AG08395 (cell line): ENCODE measurements around the gene PDSS2.
"Not testable (repeated sequence)": the region's sequence is repeated elsewhere in the genome, so short reads cannot be mapped to it uniquely, and the experiment has no call there.

Experiments used
- DNase-seq: peaks from one replicate; pipeline ENCODE4 v3.0.0; 2012; ENCODE audit warnings: mixed read lengths, low spot score

Gene PDSS2

DNA sequence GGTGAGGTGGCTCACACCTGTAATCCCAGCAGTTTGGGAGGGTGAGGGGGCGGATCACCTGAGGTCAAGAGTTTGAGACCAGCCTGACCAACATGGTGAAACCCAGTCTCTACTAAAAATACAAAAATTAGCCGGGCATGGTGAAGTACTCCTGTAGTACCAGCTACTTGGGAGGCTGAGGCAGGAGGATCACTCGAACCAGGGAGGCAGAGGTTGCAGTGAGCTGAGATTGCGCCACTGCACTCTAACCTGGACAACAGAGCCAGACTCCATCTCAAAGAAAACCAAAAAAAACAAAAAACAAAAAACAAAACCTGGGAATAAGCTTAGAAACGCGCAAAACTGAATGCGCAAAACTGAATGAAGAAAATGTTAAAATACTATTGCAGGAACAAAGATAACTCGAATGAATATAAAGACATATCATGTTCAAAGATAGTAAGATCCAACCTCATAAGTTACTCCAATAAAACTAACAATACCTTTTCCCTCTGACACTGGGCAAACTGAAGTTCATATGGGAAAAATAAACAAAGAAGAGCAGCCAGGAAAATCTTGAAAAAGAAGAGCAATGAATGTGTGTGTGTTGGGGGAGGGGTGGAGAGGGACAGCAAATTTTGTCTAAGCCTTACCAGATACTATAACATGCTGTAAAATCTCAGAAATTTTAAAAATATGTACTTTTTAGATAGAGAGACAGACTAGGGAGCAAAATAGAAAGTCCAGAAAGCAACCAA is 243.0 kb downstream of the PDSS2 start:
- DNase-seq = no peak

- DNase-seq = no peak
These were observed 244.0 kb downstream of the PDSS2 start for GRCh38 chr6:107215334-107215733.

GRCh38 chr6:107214655-107215054 is 244.7 kb downstream of the PDSS2 start:
- no peak for DNase-seq

GRCh38 chr6:107209406-107210305 is 249.7 kb downstream of the PDSS2 start:
- no peak for DNase-seq

- DNase-seq = no peak
These were observed 252.0 kb downstream of the PDSS2 start for GRCh38 chr6:107207251-107207873.

DNA sequence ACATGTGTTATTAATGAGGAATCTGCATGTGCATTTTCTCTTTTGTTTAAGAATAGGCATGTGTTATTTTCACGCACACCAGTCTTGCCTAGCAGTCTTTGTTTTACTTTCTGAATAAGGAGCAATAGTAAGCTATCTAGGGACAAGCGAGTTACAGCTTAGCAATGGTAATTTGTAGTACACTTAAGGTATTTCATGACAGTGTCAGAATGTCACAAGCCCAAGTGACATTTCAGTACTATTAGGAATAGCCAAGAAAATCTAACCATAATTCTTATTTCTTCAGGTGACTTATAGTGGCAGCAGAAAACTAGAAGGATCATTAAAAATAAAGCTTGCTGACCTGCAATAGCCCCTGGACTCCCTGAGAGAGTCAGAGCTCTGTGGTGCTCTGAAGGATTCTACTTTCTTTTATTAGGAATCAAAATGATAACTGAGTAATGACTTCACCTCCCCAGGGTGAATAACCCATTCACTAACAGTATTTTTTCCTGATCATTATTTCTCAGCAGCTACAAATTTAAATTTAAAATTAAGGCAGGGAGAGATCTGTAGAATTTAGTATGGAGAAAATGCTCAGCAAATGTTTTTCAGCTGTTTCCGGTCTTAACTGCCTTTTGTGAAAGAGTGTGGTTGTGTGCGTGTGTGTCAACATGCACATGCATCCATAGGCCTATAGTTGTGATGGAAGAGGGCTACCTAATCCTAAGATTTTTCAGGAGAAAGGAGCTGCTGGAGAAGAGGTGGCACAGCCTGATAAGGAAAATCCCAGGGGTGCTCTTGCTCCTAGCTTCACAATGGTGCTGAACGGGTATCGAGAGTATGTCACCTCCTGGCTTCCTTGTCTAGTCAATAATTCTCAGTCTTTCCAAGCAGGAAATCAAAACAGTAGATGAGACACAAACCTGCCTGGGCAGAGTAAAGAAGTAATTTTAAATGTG is 254.0 kb downstream of the PDSS2 start:
- DNase-seq = no peak

- DNase-seq = no peak
These were observed 256.4 kb downstream of the PDSS2 start for GRCh38 chr6:107202876-107203468.

DNA sequence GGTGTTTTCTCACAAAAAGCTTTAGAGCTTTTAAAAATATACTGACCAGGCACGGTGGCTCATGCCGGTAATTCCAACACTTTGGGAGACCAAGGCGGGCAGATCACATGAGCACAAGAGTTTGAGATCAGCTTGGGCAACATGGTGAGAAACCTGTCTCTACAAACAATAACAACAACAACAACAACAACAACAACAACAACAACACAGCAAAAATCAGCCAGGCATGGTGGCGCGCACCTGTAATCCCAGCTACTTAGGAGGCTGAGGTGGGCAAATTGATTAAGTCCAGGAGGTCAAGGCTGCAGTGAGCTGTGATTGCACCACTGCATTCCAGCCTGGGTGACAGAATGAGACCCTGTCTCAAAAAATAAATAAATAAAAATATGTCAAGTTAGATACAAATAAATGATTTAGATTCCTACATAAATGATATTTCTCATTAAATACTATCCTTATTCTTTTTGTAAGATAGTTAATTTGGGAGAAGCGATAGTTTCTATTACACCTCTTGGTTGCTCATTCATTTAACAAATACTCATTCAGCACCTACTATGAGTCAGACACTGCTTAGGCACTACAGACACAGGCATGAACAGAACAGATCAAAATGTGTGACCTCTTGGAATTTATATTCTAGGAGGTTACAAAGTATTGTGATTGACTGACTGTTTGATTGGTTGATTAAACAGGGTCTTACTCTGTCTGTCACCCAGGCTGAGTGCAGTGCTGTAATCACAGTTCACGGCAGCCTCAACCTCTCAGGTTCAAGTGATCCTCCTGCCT is 260.5 kb downstream of the PDSS2 start:
- DNase-seq = no peak

DNA sequence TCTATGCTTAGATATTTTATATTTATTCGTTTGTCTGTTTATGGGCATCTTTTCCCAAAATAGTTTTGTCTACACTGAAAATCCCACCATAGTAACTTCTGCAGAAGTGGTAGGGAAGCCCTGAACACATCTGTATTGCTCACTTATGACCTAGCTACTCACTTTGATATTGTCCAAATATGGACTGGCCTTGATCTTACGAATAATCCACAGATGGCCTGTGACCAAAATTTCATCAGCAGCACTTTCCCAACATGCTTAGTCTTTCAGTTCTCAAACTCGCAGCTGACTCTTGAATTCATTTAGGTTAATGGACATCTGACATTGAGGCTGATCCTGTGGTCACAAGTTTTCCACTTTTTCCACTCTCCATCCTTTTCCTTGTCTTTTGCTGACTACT is 263.2 kb downstream of the PDSS2 start:
- no peak for DNase-seq

GRCh38 chr6:107194723-107195122 is 264.6 kb downstream of the PDSS2 start:
- not testable (repeated sequence) for DNase-seq

DNA sequence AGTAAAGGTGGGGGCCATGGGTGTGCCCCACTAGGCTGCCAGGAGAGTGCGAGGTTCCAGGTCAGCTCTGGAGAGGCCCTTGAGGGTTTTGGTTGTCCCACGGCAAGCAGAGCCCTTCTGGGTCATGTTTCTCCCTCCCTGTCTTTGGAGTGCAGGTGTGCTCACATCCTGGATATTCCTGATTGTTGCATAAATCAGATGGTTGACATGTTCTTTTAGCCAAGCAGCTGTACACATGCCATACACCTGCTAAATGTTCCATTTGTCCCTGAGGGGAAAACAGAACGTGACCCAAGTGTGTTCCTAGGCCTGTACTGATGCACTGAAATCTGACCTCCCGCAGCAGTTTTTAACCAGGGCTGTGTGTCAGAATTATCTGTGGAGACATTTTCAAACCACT is 266.5 kb downstream of the PDSS2 start:
- DNase-seq = no peak

GRCh38 chr6:107187630-107188029 is 271.7 kb downstream of the PDSS2 start:
- DNase-seq = no peak

DNA sequence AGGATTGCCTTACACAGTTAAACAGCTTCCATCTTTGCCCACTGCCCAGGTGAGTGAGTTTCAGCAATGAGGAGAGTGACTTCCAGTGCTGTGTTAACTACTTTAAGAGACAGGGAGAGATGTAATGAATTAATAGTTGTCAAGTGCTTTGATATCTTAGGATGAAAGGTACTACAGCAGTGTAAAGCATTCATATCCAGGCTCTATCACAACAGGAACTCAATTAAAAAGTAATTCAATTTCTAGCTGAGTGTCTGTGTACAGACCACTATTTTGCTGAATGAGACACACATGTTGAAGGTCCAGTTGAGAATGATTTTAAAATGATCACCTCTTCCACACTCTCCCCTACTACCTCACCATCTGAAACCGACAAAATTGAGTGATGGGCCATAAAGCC is 273.3 kb downstream of the PDSS2 start:
- no peak for DNase-seq

DNA sequence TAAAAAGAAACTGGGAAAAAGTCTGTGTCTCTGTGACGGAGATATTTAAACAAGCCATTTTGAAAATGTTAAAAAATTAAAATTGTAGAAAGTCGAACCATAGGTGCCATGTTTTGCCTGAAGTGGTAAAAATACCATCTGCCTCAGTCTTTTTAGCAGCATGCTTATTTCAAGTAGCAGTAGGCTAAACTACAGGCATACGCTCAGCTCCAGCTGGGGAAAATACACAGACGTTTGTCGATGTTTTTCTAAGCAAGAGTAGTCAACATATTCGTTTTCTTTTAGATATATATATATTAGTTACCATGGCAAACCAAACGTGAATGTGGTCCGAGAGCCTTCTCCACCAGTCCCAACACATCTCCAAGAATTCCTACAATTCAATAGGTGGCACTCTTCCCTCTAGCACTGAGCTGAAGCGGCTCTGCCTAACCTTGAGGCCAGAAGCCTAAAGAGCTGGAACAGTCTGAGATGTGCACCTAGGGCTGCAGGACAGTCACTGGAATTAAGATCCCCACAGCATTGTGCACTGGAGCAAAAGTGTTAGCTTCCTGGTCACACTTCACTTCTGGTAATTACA is 273.9 kb downstream of the PDSS2 start:
- DNase-seq = peak; percentile 10

DNA sequence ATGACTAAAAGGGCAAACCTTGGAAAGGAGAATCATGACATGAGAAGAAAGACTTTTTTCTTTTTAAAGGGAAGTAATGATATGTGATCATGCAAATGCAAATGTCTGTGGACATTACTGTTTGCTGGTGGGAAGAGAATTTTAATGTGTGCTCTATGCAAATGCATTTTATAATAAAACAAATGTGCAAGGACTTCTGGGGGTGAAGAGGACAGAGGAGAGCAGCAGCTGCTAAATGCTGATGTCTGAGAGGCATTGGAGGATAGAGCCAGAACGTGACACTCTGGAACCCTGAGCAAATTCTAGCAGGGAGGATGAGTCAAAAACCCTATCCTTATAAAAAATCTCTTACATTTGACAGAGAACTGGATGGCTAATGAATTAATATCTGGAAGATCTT is 274.9 kb downstream of the PDSS2 start:
- DNase-seq = no peak

DNA sequence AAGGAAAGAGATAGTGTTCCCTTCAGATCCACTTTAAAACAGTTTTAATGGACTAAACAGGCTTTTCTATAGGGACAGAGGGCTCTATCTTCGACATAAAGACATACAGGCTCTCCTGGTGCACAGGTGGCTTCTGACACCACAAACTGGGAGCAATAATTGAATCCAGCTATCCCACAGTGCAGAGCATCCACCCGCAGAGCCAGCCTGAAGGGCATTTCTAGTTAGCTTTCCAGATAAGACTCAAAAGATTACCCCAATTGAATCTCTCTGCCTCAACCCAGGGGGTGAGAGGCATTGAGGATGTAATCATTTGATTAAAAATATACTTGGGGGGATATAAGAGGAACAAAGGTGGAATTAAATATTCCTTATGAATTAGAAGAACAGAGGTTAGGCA is 279.3 kb downstream of the PDSS2 start:
- DNase-seq = no peak

DNA sequence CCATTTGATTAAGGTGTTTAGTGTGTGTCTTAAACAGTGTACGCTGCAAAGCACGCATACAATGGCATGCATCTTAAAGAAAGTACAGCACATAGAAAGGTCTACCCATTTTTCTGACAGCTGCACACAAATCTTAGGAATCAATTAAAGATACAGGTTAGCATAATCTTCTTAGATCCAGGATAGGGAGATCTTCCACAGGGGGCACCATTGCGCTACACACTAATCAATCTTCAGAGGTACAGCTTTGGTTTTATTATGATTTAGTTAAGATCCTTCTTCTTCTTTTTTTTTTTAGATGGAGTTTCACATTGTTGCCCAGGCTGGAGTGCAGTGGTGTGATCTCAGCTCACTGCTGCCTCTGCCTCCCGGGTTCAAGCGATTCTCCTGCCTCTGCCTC is 280.4 kb downstream of the PDSS2 start:
- DNase-seq = no peak

- DNase-seq = no peak
These were observed 285.6 kb downstream of the PDSS2 start for GRCh38 chr6:107173779-107174178.

GRCh38 chr6:107171513-107171912 is 287.9 kb downstream of the PDSS2 start:
- no peak for DNase-seq

DNA sequence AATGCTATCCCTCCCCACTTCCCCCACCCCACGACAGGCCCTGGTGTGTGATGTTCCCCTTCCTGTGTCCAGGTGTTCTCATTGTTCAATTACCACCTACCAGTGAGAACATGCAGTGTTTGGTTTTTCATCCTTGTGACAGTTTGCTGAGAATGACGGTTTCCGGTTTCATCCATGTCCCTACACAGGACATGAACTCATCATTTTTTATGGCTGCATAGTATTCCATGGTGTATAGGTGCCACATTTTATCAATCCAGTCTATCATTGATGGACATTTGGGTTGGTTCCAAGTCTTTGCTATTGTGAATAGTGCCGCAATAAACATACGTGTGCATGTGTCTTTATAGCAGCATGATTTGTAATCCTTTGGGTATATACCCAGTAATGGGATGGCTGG is 295.1 kb downstream of the PDSS2 start:
- not testable (repeated sequence) for DNase-seq
